ENCODE data around the gene GPR139. TPM values are rescaled to one million over a fixed set of nuclear protein-coding genes. Genes with fewer than 3 reads are reported as not detected.

GPR139 gene
- total RNA-seq, 1 donor from 2014 or later: not detected

DNA sequence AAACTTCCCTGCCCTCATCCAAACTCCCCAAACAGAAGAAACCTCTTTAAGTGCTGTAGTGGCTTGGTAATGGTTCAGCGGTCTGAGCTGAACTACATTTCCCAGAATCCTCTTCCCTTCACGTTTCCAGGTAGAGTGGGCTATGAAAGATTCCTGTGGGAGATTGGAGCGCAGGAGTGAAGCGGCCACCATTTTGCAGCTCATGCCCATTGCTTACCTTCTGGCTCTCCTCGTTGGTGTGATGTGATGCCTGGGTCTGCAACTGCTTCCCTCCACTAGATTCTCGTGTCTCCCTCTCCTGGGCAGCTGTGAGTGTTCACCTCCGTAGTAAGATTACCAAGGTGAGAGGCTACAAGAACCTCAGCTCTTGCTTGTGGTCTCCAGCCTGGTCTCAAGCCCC lies 82.1 kb downstream of the GPR139 start:
- Histone ChIP-seq H3K4me3 (no peak overlapping the region), H3K27me3 (ENCODE audit: low read depth) (no peaks in the 10 kb centered on the region), H3K4me1 (no peaks in the 10 kb centered on the region), H3K9me3 (no peaks in the 10 kb centered on the region), H3K27ac (no peak overlapping the region), H3K36me3 (no peaks in the 10 kb centered on the region)
- no peak for DNase-seq
- intact Hi-C loops (cut with DNase I): no loop called here
- no peak for ATAC-seq
- TF ChIP-seq, protein P1, sequence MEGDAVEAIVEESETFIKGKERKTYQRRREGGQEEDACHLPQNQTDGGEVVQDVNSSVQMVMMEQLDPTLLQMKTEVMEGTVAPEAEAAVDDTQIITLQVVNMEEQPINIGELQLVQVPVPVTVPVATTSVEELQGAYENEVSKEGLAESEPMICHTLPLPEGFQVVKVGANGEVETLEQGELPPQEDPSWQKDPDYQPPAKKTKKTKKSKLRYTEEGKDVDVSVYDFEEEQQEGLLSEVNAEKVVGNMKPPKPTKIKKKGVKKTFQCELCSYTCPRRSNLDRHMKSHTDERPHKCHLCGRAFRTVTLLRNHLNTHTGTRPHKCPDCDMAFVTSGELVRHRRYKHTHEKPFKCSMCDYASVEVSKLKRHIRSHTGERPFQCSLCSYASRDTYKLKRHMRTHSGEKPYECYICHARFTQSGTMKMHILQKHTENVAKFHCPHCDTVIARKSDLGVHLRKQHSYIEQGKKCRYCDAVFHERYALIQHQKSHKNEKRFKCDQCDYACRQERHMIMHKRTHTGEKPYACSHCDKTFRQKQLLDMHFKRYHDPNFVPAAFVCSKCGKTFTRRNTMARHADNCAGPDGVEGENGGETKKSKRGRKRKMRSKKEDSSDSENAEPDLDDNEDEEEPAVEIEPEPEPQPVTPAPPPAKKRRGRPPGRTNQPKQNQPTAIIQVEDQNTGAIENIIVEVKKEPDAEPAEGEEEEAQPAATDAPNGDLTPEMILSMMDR (IDR thresholded peaks at IDR 0.05): no peak

DNA sequence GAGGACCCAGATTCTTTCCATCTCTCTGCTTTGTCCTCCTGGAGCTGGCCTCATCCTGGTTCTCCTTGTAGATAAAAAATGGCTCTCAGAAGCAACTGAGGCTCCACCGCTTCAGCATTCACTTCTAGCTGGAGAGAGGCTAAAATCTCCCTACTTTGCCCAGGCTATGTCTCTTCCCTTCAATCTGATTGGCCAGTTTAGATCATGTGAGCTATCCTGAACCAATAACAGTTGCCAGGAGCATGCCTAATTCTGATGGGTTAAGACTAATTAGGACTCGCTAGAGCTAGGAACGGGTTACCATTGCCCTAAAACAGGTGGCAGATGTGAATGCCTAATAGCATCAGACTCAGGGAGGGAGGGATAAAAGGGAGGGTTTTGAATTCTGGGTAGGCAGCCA lies 89.6 kb downstream of the GPR139 start:
- TF ChIP-seq, protein P1 (IDR thresholded peaks at IDR 0.05): no peak
- intact Hi-C loops (cut with DNase I): no loop called here
- H3K27me3 ChIP-seq (ENCODE audit: low read depth): no peaks in the 10 kb centered on the region
- H3K27ac ChIP-seq: no peak overlapping the region
- no peaks in the 10 kb centered on the region for H3K9me3 ChIP-seq
- no peaks in the 10 kb centered on the region for H3K36me3 ChIP-seq
- H3K4me3 ChIP-seq: no peak overlapping the region
- DNase-seq (no peak), ATAC-seq (no peak)
- H3K4me1 ChIP-seq: no peaks in the 10 kb centered on the region

Other genes with a start within 250 kb of the GPR139 start
- 15.4 TPM for gene GPRC5B, start 189.0 kb downstream of the GPR139 start, total RNA-seq